ENCODE measurements around the gene S100A12.
"Not testable (repeated sequence)": the region's sequence is repeated elsewhere in the genome, so short reads cannot be mapped to it uniquely, and the experiment has no call there.

The S100A12 gene

GRCh38 chr1:153375511-153375910 is at the start of gene S100A12:
S100A12 (minus strand) TSS chr1:153375621; CDS start chr1:153374592, 1,029 bp downstream.
- in situ Hi-C loops (cut with HindIII; ENCODE audit: low pct_ligation_motif_present, low sequenced_read_pairs), result no loop called here
- TF ChIP-seq CTCF (IDR thresholded peaks at IDR 0.05; ENCODE audit: low read depth, low read length, missing control alignments), result no peak
- Histone ChIP-seq H3K27ac (no peak within 1 kb of the TSS), H3K4me3 (ENCODE audit: low read depth, low read length) (no peak within 1 kb of the TSS), H3K27me3 (replicated peaks) (no peaks in the 10 kb centered on the region), H3K36me3 (replicated peaks) (no peaks in the 10 kb centered on the region)
- DNase-seq, result peak; percentile 35

- Histone ChIP-seq H3K27me3 (replicated peaks) (no peaks in the 10 kb centered on the region), H3K36me3 (replicated peaks) (no peaks in the 10 kb centered on the region), H3K4me3 (ENCODE audit: low read depth, low read length) (no peak overlapping the region), H3K27ac (no peak overlapping the region)
- no peak for TF ChIP-seq CTCF (IDR thresholded peaks at IDR 0.05; ENCODE audit: low read depth, low read length, missing control alignments)
- DNase-seq, result peak; percentile 59
- in situ Hi-C loops (cut with HindIII; ENCODE audit: low pct_ligation_motif_present, low sequenced_read_pairs), result no loop called here
These were observed 47.1 kb upstream of the S100A12 start for GRCh38 chr1:153422450-153423068.

GRCh38 chr1:153420306-153420705 is 44.9 kb upstream of the S100A12 start:
- no peaks in the 10 kb centered on the region for H3K27me3 ChIP-seq (replicated peaks)
- in situ Hi-C loops (cut with HindIII; ENCODE audit: low pct_ligation_motif_present, low sequenced_read_pairs), result no loop called here
- no peak for TF ChIP-seq CTCF (IDR thresholded peaks at IDR 0.05; ENCODE audit: low read depth, low read length, missing control alignments)

GRCh38 chr1:153419436-153419793 is 44.0 kb upstream of the S100A12 start:
- DNase-seq; H3K4me3 ChIP-seq (ENCODE audit: low read depth, low read length); H3K27ac ChIP-seq; H3K36me3 ChIP-seq (replicated peaks); H3K27me3 ChIP-seq (replicated peaks); in situ Hi-C loops (cut with HindIII; ENCODE audit: low pct_ligation_motif_present, low sequenced_read_pairs): not testable (repeated sequence)

More at GRCh38 chr1:153420306-153420705, 44.9 kb upstream of the S100A12 start:
- H3K36me3 ChIP-seq (replicated peaks), result no peaks in the 10 kb centered on the region
- no peak for DNase-seq
- H3K27ac ChIP-seq, result no peak overlapping the region
- no peak overlapping the region for H3K4me3 ChIP-seq (ENCODE audit: low read depth, low read length)

- in situ Hi-C loops (cut with HindIII; ENCODE audit: low pct_ligation_motif_present, low sequenced_read_pairs); H3K27me3 ChIP-seq (replicated peaks); H3K36me3 ChIP-seq (replicated peaks); DNase-seq; H3K4me3 ChIP-seq (ENCODE audit: low read depth, low read length); H3K27ac ChIP-seq: not testable (repeated sequence)
These were observed 43.5 kb upstream of the S100A12 start for GRCh38 chr1:153418758-153419435.

GRCh38 chr1:153417136-153417888 is 41.9 kb upstream of the S100A12 start:
- in situ Hi-C loops (cut with HindIII; ENCODE audit: low pct_ligation_motif_present, low sequenced_read_pairs), result no loop called here
- no peak for DNase-seq
- Histone ChIP-seq H3K27ac (no peak overlapping the region), H3K4me3 (ENCODE audit: low read depth, low read length) (no peak overlapping the region), H3K36me3 (replicated peaks) (no peaks in the 10 kb centered on the region), H3K27me3 (replicated peaks) (no peaks in the 10 kb centered on the region)
- TF ChIP-seq CTCF (IDR thresholded peaks at IDR 0.05; ENCODE audit: low read depth, low read length, missing control alignments), result no peak
